GM06990 (cell line): Measurements from ENCODE around the gene GABRA1.

ENCODE experiments used
- DNase-seq: peaks from one replicate; pipeline ENCODE4 v3.0.0-alpha.2; 2011; ENCODE audit not compliant: insufficient read length; ENCODE audit errors: extremely low read depth
- H3K27me3 ChIP-seq: replicated peaks from 2 replicates; pipeline ENCODE4 v1.6.0; 2011; ENCODE audit warnings: low read length; ENCODE audit not compliant: control insufficient read depth, insufficient read depth
- H3K36me3 ChIP-seq: 2 replicates; pipeline ENCODE4 v1.5.1; 2011; ENCODE audit warnings: low read length; ENCODE audit not compliant: control insufficient read depth, insufficient read depth
- H3K4me3 ChIP-seq: replicated peaks from 2 replicates; pipeline ENCODE4 v1.5.1; 2011; ENCODE audit warnings: low read depth, mild to moderate bottlenecking, control low read depth, low read length
- TF ChIP-seq, protein P1 (sequence below): IDR thresholded peaks from 2 replicates; pipeline ENCODE4 v1.5.1; 2011; ENCODE audit warnings: low read length, control low read depth, mild to moderate bottlenecking, inconsistent platforms; ENCODE audit not compliant: insufficient read depth, poor library complexity, severe bottlenecking

The GABRA1 gene

GRCh38 chr5:161925960-161926359 is 78.0 kb downstream of the GABRA1 start:
- no peaks in the 10 kb centered on the region for H3K27me3 ChIP-seq
- H3K36me3 ChIP-seq = no peaks in the 10 kb centered on the region
- DNase-seq = no peak
- TF ChIP-seq, protein P1, sequence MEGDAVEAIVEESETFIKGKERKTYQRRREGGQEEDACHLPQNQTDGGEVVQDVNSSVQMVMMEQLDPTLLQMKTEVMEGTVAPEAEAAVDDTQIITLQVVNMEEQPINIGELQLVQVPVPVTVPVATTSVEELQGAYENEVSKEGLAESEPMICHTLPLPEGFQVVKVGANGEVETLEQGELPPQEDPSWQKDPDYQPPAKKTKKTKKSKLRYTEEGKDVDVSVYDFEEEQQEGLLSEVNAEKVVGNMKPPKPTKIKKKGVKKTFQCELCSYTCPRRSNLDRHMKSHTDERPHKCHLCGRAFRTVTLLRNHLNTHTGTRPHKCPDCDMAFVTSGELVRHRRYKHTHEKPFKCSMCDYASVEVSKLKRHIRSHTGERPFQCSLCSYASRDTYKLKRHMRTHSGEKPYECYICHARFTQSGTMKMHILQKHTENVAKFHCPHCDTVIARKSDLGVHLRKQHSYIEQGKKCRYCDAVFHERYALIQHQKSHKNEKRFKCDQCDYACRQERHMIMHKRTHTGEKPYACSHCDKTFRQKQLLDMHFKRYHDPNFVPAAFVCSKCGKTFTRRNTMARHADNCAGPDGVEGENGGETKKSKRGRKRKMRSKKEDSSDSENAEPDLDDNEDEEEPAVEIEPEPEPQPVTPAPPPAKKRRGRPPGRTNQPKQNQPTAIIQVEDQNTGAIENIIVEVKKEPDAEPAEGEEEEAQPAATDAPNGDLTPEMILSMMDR = peak; percentile 38
- no peak overlapping the region for H3K4me3 ChIP-seq

- Histone ChIP-seq H3K36me3 (no peaks in the 10 kb centered on the region), H3K4me3 (no peak overlapping the region), H3K27me3 (no peaks in the 10 kb centered on the region)
- TF ChIP-seq, protein P1 = no peak
- no peak for DNase-seq
These were observed 86.6 kb downstream of the GABRA1 start for GRCh38 chr5:161934486-161934885.

DNA sequence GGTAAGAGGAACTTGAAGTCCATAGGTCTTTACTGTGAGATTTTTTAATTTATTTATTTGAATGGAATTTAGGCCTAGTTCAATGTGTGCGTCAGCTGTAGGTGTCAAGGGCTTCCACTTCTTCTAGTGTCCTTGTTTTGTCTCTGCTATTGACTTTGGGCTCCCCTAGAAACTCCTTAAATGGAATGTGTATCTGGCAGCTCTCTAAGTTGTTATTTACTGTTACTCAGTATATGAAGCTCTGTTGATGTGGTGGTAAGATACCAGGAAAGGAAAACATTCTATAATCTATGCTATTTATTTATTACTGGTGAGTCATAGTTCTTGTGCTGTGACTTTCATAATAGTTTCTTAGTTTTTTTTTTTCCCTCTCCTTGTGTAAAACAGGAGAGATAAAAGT is 97.1 kb downstream of the GABRA1 start:
- Histone ChIP-seq H3K4me3 (no peak overlapping the region), H3K36me3 (no peaks in the 10 kb centered on the region), H3K27me3 (no peaks in the 10 kb centered on the region)
- TF ChIP-seq, protein P1 = no peak
- no peak for DNase-seq

DNA sequence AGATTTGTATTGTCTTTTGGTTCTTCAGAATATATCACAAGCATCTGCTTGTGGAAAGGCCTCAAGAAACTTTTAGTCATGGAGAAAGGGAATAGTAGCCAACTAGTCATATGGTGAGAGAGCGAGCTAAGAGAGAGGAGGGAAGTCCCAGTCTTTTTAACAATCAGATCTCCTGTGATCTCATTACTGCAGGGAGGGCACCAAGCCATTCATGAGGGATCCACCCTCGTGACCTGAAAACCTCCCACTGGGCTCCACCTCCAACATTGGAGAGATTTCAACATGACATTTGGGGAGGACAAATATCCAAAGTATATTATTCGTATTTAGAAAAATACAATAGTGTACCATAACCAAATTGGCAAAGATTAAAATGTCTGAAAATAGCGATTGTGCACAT is 99.0 kb downstream of the GABRA1 start:
- no peak for DNase-seq
- no peaks in the 10 kb centered on the region for H3K27me3 ChIP-seq
- TF ChIP-seq, protein P1 = no peak
- no peak overlapping the region for H3K4me3 ChIP-seq
- H3K36me3 ChIP-seq = no peaks in the 10 kb centered on the region
